GM12878 (cell line): ENCODE results near the gene GANC. TPM values are rescaled to one million over a fixed set of nuclear protein-coding genes. Genes with fewer than 3 reads are reported as not detected.
"Not testable (repeated sequence)": the region's sequence is repeated elsewhere in the genome, so short reads cannot be mapped to it uniquely, and the experiment has no call there.

ENCODE experiments used
- ATAC-seq: fragments of 200-7000 bp; cut with Tn5 transposase; 3 replicates; pipeline ENCODE4 v1.9.1; 2020; ENCODE audit warnings: mild to moderate bottlenecking, moderate library complexity
- BruUV-seq: library from RNA; stranded (reverse); fragments of 400-500 nt; replicated peaks from 2 replicates; lab custom pipeline; 2021; lab: Mats Ljungman, UMichigan
- CTCF ChIA-PET: fragments of 300-600 bp; sonication (Branson Sonifier 250); formaldehyde crosslinking; extraction: SDS; loops from one replicate; lab custom pipeline; 2021; ENCODE audit warnings: inconsistent platforms; lab: Yijun Ruan, JAX
- POLR2A ChIA-PET: fragments of 350-600 bp; formaldehyde crosslinking; extraction: SDS; loops from one replicate; lab custom pipeline; 2021; ENCODE audit warnings: inconsistent platforms; lab: Charles Lee
- RAD21 ChIA-PET: fragments of 300-600 bp; sonication (Branson Sonifier 250); formaldehyde crosslinking; loops from one replicate; lab custom pipeline; 2023; ENCODE audit warnings: antibody characterized with exemption; ENCODE audit not compliant: unreplicated experiment; lab: Charles Lee
- SMC1A ChIA-PET: fragments of 300-600 bp; sonication (Branson Sonifier 250); formaldehyde crosslinking; loops from one replicate; lab custom pipeline; 2023; ENCODE audit not compliant: unreplicated experiment, uncharacterized antibody; lab: Charles Lee
- DNase-seq: peaks from one replicate; pipeline ENCODE4 v3.0.0-alpha.2; 2011; ENCODE audit warnings: low read depth, low spot score
- FAIRE-seq: peaks from 3 replicates; lab custom pipeline; 2011; peaks lifted over from hg19 to GRCh38; lab: Jason Lieb, UNC
- H2AFZ ChIP-seq: 2 replicates; pipeline ENCODE4 v1.6.0; 2011; ENCODE audit warnings: low read depth, low read length, control low read depth; ENCODE audit not compliant: control insufficient read depth
- H3K27ac ChIP-seq: 2 replicates; pipeline ENCODE4 v1.5.1; 2011; ENCODE audit warnings: control low read depth; ENCODE audit not compliant: control insufficient read depth, insufficient read depth
- H3K27me3 ChIP-seq, 2 experiments: replicated peaks in 1 of 2; 2 replicates each; pipeline versions ENCODE4 v1.6.0 to v1.6.1; 2011; ENCODE audit warnings: low read length in 1 of 2; ENCODE audit not compliant: control insufficient read depth in 2 of 2, insufficient read depth in 2 of 2
- H3K36me3 ChIP-seq, 2 experiments: 2 replicates each; pipeline ENCODE4 v1.5.1; 2011; ENCODE audit warnings: low read length in 1 of 2; ENCODE audit not compliant: control insufficient read depth in 2 of 2, insufficient read depth in 2 of 2
- H3K4me1 ChIP-seq: 2 replicates; pipeline ENCODE4 v1.6.1; 2011; ENCODE audit warnings: mild to moderate bottlenecking, low read length, moderate library complexity, mixed read lengths; ENCODE audit not compliant: control insufficient read depth, insufficient read depth
- H3K4me2 ChIP-seq: 2 replicates; pipeline ENCODE4 v1.6.0; 2011; ENCODE audit warnings: control low read depth; ENCODE audit not compliant: control insufficient read depth, insufficient read depth
- H3K4me3 ChIP-seq: fragments of 200-600 bp; sonication (generic); 2 replicates; pipeline ENCODE4 v1.5.1; 2016
- H3K79me2 ChIP-seq: 2 replicates; pipeline ENCODE4 v1.6.0; 2011; ENCODE audit warnings: low read length; ENCODE audit not compliant: control insufficient read depth, insufficient read depth
- H3K9ac ChIP-seq: 2 replicates; pipeline ENCODE4 v1.8.0; 2011; ENCODE audit warnings: low read length, control low read depth, mixed read lengths; ENCODE audit not compliant: control insufficient read depth, insufficient read depth
- H3K9me3 ChIP-seq: replicated peaks from 3 replicates; pipeline ENCODE4 v1.5.1; 2011; ENCODE audit warnings: mild to moderate bottlenecking, low read length; ENCODE audit not compliant: control insufficient read depth, insufficient read depth
- H4K20me1 ChIP-seq: 2 replicates; pipeline ENCODE4 v1.6.0; 2011; ENCODE audit not compliant: control insufficient read depth, insufficient read depth
- PRDM15 ChIP-seq: fragments of 450-650 bp; formaldehyde crosslinking; IDR thresholded peaks from 2 replicates; pipeline ENCODE4 v1.4.0; 2020; ENCODE audit warnings: mild to moderate bottlenecking, moderate library complexity
- SUZ12 ChIP-seq: fragments of 200-600 bp; sonication (generic); IDR thresholded peaks from one replicate; pipeline ENCODE4 v1.6.1; 2018; ENCODE audit warnings: antibody characterized with exemption, mild to moderate bottlenecking; ENCODE audit not compliant: unreplicated experiment
- WGBS: methylation state at CpG from one replicate; pipeline ENCODE4 v1.1.6; 2016; ENCODE audit warnings: low lambda C conversion rate; ENCODE audit not compliant: insufficient replicate concordance, insufficient coverage; ENCODE audit errors: missing lambda C conversion rate; 5-methylcytosine and 5-hydroxymethylcytosine counted together
- in situ Hi-C: fragments of 300-500 bp; cut with MboI; formaldehyde crosslinking; loops from 9 replicates; pipeline ENCODE4 v1.14.3; 2018; ENCODE audit warnings: mixed read lengths
- intact Hi-C: fragments of 100-400 bp; cut with micrococcal nuclease; formaldehyde crosslinking; loops from one replicate; pipeline ENCODE4 v1.14.2; 2022; ENCODE audit not compliant: unreplicated experiment
- polyA plus RNA-seq, 11 experiments: library from polyadenylated mRNA; depleted of rRNA in 4 of 11; unstranded in 6 of 11; stranded (reverse) in 5 of 11; fragments of >200 nt; fragmentation: Nextera tagmentation in 4 of 11; fragmentation: Illumina TruSeq in 1 of 11; extraction: Ambion mirVana in 4 of 11; extraction: Trizol in 1 of 11; gene quantifications; 1 replicate in 1 of 11; 2 replicates in 10 of 11; pipeline versions ENCODE4 v1.2.1 to v1.2.3, GENCODE V29; 2011 to 2016; ENCODE audit warnings: inconsistent platforms in 2 of 11, missing spikeins in 2 of 11, low read depth in 1 of 11
- total RNA-seq, 4 experiments: library from RNA; depleted of rRNA in 3 of 4; stranded (reverse); fragments of >200 nt in 3 of 4; fragmentation: Illumina TruSeq in 1 of 4; extraction: Trizol in 1 of 4; gene quantifications; 2 replicates each; pipeline versions ENCODE4 v1.2.1 to v1.2.3, GENCODE V29; 2013 to 2021

GANC gene
- total and polyA plus RNA-seq, 10 of the 15 experiments (the other 5 are each of a cell fraction or from before 2014, with no cell fraction given) = 11.3 to 35.3 (median 23.0) TPM

- TF ChIP-seq PRDM15 (CRISPR knock-in tag) = no peak
- no peak for TF ChIP-seq SUZ12
Observed at GRCh38 chr15:42335074-42335473, 62.1 kb downstream of the GANC start (continued).

GRCh38 chr15:42336650-42337049, 63.6 kb downstream of the GANC start:
- H3K27ac ChIP-seq, ATAC-seq, POLR2A ChIA-PET, DNase-seq, H3K4me3 ChIP-seq, H3K4me1 ChIP-seq, H2AFZ ChIP-seq, H3K9ac ChIP-seq, BruUV-seq, H4K20me1 ChIP-seq, intact Hi-C loops, H3K27me3 ChIP-seq, SMC1A ChIA-PET, RAD21 ChIA-PET, in situ Hi-C loops, H3K9me3 ChIP-seq, H3K79me2 ChIP-seq, FAIRE-seq, H3K4me2 ChIP-seq, H3K36me3 ChIP-seq: not testable (repeated sequence)
- 100% methylated on average over 1 of the region's 1 CpG for WGBS
- CTCF ChIA-PET = interaction anchor here (0.5 kb wide), 1 partner anchor 33 kb away, joined by 3 read pairs; no protein-coding TSS in a partner anchor

- BruUV-seq, H3K27ac ChIP-seq, FAIRE-seq, H3K79me2 ChIP-seq, ATAC-seq, H2AFZ ChIP-seq, H3K9me3 ChIP-seq, intact Hi-C loops, SMC1A ChIA-PET, H4K20me1 ChIP-seq, RAD21 ChIA-PET, CTCF ChIA-PET, H3K4me2 ChIP-seq, DNase-seq, H3K9ac ChIP-seq, H3K4me3 ChIP-seq, in situ Hi-C loops, H3K4me1 ChIP-seq, H3K27me3 ChIP-seq, POLR2A ChIA-PET, H3K36me3 ChIP-seq: not testable (repeated sequence)
- 95% methylated on average over 3 of the region's 3 CpGs for WGBS
Observed at GRCh38 chr15:42337104-42337503, 64.1 kb downstream of the GANC start.
